ENCODE measurements around the gene HES3. TPM values are rescaled to one million over a fixed set of nuclear protein-coding genes. Genes with fewer than 3 reads are reported as not detected.
A peak's percentile ranks its signal among the peaks of the same experiment; 100 is the strongest.

HES3 gene
- polyA plus RNA-seq, 3 donors: not detected

DNA sequence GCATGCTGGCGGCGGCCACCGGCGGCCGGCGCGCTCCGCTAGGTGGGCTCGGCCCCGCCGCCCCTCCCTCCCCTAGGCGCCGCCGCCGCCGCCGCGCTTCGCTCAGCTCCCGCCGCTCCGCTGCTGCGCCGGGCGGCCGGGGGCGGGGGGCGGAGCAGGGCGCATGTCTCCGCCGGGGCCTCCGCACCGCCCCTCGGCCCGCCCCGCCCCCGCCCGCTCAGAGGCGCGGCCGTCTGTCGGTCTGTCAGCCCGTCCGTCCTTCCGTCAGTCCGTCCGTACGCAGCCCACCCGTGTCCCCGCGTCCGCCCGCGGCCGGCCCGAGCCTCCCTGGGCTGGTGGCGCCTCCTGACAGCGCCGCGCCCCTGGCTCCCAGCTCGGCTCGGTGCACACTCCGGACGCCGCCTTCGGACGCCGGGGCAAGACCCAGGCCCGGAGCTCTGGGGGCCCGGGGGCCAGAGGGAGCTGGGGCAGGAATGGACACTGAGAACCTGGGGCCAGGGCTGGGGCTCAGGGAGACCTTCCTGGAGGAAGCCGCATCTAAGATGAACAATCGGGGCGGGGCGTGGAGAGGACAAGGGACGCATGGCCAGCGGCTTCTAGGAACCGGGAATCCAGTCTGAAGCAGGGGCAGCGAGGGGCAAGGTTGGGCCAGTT, 17.1 kb downstream of the HES3 start, which contains the start of gene GPR153:
GPR153 (minus strand) TSS at position 138 of the 654 bp plus-strand sequence. CDS start 6,193 bp downstream, outside the sequence.
- no peak for DNase-seq

DNA sequence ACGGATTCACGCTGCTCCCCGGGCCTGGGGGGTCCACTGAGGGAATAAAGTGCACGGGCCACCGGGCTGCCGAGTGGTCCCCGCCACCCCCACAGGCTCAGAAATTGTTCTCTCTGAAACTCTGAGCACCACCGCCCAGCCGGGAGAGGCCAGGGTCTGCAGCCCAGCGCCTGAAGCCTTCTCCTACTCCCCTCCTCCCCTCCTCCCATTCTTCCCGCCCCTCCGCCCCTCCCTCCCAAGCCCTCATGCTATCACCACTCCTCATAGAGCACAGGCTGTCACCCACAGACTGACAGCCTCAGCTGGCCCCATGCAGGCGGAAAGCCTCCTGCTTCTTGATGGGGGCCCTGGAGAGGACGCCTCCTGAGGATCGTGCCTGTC, 17.6 kb downstream of the HES3 start:
- no peak for DNase-seq

DNA sequence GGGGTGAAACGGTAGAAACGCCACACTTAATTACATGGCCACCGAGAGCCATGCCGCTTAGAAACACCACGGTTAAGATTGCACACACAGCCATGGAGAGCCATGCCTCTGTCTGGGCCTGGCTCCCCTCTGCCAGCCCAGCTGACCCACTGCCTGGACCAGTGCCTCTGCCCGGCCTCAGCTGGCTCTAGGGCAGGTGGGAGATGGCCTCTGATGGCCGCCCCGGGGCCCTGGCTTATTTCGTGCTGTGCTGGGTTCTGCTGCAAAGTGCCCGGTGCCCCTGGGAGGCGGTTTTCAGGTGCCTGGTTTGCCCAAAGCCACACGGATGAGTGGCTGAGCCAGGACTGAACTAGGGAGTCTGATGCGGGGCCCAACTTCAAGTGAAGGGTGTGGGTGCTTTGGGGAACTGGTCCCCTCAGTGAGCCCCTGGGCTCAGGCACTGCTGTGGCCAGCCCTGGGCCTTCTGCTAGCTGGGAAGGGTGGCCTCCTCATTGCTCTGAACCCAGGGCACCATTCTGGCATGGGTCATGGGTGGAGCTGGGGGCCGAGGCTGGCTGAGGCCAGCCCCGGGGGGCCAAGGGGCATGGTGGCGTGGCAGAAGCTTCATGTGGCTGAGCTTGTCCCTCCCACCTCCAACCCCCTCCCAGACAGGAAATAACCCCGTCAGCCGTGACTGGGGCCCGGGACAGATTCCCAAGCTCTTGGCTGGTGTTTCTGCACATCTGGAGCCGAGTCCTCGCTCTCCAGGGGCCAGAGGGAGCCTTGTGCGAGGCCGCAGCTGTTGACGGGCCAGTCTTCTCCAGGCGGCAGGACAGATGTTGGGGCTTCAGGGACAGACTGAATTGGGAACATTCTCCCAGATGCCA, 18.8 kb downstream of the HES3 start:
- DNase-seq: peak; percentile 72

DNA sequence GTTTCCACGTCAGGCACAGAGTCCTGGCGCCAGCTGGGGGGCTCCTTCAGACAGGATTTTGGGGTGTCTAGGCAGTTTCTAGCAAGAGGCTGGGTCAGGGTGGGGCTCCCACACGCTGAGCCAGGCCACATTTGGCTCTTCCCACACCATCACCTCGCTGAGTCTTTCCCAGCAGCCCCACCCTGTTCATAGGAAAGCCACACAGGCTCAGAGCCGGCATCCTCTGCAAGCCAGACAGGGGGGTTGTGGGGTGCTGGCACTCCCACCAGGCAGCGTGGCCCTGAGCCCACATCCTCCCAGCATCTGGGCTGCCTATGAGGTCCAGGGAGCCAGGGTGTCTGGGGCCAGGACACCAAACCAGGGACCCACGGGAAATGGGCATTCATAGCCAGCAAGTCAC, 19.7 kb downstream of the HES3 start:
- no peak for DNase-seq

DNA sequence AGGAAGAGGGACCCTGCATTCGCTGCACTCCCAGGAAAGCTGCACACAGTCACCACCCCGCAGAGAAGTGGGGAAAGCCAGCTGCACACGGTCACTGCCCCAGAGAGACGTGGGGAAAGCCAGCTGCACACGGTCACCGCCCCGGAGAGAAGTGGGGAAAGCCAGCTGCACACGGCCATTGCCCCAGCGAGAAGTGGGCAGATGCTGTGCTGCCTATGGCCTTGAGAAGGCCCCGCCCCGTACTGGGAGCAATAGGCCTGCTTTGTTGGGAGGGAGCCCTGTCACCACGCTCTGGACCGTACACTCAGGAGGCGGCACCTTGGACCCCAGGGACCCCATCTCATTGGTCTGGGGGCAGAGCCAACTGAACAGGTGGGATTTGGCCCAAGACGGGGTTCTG, 21.2 kb downstream of the HES3 start:
- no peak for DNase-seq

DNA sequence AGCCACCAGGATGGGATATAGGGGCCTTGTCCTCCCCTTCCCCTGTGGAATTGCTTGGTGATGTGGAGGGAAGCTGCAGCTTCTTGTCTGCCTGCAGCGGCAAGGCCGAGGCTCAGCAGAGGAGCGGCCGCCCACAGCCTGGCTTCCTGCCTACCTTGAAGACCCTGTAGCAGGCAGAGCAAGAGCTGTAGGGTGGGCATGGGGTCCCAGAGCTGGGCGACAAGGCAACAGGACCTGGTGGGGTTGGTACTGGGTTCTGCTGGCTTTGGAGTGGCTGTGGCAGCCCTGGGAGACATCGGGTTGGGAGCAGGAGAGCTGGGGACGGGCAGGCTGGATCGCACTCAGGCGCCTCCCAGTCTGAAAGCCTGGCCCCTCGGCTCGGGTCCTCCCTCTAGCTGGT, 22.7 kb downstream of the HES3 start:
- no peak for DNase-seq

DNA sequence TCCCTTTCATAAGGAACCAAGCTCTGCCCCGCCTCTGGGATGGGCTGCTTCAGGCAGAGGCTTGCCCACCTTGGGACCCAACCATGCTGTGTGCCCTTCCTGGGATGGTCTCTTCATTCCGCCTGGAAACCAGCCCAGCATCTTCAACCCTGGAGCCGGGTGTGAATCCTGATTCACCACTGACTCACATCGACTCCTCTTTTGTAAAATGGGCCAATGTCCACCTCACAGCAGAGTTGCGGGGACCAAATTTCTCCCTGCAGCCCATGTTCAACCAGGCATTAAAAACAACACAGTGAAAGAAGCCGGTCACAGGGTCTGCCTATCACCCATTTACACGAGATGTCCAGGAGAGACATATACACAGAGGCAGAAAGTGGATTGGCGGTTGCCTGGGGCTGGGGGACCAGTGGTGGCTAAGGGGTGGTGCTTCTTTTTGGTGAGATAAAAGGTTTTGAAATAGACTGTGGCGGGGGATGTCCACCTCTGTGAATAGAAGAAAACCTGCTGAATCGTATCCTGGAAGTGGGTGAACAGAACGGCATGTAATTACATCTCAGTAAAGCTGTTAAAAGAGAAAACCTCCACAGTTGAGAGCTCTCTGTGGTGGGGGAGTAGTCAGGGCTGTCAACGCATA, 23.8 kb downstream of the HES3 start:
- peak; percentile 59 for DNase-seq

DNA sequence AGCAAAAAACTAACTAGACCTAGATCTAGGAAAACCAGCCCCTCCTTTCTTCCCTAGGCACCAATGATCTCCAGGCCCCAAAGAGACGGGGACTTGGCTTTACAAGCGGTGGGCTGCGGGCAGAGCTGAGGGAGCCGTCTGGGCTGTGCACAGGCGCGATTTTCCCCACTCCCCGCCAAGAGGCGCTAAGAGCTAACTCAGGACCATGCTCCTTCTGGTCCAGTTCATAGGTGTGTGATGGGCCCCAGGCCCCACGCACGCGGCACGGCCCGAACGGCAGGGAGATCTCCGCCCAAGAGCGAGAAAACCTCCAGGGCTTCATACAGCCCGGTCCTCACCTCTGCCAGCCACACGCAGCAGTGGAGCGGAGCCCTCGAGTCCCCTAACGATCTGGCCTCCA, 24.4 kb downstream of the HES3 start:
- DNase-seq: no peak

DNA sequence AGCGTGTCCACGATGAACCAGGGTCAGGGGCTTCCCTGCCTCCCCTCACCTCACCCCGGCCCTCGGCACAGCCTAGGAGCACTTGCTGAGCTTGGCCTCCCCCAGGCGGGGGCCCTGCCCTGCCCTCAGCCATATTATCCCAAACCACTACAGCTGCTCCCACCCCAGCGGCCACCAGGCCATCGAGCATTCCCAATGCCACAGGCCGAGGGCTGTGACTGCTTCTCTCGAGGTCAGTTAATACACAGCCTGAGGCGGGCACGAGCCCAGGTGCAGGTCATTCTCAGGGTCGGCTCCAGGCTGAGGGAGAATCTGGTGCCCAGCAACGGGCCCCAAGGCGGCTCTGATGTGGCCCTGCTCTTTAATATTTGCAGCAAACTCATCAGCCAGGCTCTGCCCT, 25.3 kb downstream of the HES3 start:
- no peak for DNase-seq

DNA sequence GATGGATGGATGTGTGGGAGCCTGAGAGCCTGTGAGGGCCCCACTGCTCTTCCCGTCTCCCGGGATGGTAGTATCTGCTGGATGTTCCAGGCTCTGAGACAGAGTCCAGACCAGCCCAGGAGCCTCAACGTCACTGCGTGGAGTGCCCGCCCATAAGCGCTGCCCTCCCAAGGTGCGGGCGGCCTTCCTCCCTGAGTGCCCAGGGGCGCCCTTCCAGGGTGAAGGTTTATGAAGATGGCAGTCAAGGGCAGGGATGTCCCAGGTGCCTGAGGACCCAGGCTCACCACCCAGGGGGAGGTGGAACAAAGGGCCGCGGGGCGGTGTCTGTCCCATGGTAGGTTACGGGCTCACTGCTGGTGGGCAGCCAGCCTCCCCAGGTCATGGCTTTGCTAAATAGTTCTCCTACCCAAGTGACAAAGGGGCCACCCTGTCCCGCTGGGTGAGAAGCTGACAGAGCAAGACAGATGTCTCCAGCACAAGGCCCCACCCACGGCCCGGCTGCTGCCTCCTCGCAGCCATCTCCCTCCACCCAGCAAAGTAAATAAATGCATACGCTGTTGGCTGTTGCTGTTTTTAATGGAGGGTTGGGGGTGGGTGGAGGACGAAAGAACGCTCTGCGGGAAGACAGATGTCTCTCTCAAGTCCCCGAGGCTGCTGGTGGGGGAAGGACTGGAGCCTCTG, 25.9 kb downstream of the HES3 start:
- DNase-seq: no peak

DNA sequence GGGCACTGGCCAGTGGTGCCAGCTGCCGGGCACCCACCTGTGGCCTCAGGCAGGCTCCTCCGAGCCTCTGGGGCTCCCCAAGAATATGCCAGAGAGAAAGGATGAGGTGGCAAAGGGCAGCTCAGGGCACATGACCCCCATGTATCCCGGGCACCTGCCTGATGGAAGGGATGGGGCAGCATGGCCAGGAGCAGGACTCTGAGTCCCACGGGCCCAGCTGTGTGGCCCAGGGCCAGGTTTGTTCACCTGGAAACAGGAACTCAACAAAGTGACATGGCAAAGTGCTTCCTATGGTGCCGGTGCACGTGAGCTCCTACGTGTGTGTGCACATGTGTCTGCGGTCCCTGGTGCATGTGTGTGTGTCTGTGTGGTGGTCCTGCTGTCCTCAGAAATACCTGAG, 26.4 kb downstream of the HES3 start:
- no peak for DNase-seq

DNA sequence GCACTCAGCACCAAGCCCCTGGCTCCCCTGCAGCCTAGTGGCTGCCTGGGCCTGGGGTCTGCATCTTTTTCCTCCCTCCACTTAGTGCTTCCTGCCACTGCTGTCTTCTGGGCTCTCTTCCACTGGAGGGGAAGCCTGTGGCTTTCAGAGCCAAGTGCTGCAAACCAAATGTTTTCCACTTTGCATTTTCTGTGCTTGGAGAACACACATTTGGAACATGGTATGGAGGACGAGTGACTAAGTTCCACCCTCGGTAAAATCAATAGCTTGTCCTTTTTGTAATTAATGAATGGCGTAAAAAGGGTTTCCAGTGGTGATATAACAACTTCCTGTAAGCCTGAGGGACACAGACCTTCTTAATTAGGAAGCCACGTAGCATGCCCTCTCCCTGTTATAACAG, 27.0 kb downstream of the HES3 start:
- no peak for DNase-seq

DNA sequence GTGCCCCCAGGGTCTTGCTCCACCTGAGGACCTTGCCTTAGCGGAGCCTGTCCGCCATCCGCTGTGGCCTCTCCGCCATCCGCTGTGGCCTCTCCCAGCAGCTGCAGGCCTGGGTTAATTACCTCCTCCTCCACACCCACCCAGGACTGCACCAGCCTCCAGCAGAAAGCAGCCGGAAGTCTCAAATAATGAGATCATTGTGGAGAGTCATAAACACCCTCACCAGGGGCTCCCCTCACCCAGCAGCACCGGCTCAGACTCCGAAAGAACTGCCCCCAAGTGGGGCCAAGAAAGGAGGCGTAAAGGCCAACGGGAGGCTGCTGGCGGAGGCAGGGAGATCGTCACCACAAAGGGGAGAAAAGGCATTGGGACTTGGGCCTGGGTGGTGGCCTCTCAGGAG, 27.6 kb downstream of the HES3 start:
- no peak for DNase-seq

DNA sequence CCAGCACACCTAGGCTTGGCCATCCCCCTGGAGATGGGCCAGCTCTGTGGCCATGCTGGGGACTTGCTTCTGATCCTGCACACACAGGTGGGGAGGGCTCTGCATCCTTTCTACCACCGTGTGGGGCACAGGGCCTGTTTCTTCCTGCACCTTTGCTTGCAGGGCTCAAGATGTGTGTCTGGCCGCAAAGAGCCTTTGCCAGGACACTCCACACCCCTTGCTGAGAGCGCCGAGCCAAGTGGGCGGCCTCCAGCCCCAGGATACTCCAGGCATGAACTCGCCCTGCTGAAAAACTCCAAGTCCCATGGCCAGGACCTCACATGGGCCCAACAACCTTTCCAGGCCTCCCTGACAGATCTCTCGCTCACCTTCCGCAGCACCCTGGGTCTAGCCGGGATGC, 28.5 kb downstream of the HES3 start:
- DNase-seq: no peak

DNA sequence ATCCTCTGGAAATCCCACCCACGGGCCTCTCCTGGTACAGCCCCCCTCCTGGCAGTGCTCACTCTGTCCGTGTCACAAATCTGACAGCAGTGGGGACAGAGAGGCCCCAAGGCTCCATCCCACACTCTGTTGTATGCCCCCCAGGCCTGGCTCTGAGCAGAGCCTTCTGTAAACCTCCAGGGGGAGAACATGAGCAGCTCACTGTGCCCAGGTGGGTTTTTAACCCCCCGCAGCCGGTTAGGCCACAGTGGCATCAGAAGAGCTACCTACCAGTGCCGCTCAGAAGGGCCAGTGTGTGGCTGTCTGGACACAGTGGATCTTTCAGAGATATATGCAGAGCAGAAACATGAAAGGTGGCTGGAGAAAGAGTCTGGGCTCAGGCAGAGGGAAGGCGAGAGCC, 28.9 kb downstream of the HES3 start:
- DNase-seq: no peak

DNA sequence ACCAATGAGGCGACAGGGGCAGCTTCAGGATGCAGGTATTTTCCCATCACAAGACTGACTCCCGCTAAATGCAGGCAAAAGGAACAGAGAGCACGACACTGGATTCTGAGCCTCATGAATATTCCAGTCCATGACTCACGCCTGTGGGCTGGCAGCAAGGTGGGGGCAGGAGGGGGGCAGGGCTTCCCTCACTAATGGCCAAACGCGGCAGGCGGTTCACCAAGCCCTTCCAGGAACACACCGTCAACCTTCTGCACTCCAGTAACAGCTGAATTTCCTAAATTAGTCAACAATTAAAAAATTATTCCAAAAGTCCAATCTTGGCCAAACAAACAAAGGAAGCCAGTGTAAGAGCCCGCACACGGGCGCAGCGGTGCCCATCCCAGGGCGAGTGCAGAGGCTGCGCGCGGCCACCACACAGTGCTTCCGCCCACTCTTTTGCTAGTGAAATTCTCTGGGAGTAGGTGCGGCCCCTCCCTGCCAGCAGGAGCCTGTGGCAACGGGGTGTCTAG, 29.5 kb downstream of the HES3 start:
- peak; percentile 61 for DNase-seq

DNA sequence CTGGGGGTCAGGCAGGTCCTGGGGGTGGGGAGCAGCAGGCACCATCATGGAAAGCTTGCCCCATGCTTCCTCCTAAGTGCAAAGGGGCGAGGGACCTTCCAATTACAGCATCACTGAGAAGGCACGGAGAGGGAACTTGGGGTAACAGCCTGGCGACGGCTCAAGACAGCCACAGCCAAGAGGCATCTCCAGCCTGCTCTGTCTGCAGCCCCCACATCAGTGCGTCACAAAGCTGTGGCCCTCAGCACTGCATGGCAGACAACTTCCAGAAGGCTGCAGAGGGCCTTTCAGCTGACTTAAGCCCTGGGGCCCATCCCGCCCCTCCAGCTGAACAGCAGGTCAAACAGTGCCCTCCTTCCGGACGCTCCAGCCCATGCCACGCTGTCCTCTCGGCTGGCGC, 30.1 kb downstream of the HES3 start:
- no peak for DNase-seq

DNA sequence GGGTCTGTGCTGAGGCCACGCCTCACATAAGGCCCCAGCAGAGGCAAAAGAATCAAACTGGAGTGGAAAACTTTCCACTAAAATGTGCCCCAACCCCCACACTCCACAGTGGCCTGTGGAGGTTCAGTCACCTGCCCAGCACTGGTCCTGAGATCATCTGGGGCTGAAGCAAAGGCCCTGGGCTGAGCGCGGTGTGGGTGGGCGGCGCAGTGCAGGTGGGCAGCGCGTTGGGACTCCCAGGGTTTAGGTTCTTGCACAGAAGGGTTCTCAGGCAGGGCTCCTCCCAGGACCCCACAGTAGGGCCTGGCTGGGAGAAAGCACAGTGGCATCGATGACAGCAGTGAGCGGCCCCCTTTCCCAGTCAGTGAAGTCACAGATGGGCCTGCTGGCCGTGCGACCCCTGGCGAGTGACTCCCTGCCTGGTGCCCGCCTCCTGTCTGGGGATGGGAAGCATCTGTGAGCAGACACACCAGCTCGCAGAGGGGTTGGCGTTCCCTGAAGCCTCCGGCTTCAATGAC, 30.7 kb downstream of the HES3 start:
- no peak for DNase-seq

DNA sequence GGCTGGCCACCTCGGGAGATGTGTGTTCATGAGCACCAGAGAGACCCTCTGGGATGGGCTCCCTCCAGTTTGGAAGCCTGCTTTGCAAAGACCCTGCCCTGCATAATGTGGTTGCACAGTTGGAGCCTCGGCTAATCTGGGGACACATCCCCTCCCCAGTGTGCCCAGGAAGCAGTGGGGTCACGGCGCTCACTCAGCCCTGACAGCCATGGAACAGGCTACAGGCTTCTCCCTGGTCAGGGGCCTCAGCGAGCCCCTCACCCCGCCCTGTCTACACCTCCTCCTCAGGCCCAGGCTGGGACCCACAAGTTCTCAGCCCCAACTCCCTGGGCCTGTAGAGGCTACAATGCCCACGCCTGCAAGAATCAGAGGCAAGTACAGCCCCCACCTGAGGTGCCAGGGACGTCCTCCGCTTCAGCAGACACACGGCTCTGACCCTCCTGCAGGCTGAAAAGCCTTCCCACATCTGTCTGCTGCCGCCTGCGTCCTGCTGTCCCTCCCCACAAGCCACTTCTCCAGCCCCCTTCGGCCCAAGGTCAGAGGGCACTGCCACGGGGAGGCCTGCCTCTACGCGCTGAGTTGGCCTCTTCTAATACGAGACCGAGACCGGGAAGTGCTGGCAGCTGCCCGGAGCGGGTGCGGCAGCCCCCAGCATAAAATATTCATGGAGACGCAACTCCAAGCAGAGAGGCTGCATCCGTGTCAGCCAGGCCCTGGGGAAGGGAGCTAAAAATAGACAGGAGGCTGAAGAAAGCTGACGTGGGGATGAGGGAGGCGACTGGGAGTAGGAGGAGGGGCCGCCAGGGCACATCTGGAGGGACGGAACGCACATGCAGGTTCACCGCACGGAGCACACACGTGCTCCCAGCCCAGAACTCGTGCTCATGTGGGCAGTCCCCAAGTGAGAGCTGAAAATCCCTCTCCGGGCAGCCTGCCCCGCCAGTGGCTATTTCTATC, 32.1 kb downstream of the HES3 start:
- DNase-seq: peak; percentile 69

DNA sequence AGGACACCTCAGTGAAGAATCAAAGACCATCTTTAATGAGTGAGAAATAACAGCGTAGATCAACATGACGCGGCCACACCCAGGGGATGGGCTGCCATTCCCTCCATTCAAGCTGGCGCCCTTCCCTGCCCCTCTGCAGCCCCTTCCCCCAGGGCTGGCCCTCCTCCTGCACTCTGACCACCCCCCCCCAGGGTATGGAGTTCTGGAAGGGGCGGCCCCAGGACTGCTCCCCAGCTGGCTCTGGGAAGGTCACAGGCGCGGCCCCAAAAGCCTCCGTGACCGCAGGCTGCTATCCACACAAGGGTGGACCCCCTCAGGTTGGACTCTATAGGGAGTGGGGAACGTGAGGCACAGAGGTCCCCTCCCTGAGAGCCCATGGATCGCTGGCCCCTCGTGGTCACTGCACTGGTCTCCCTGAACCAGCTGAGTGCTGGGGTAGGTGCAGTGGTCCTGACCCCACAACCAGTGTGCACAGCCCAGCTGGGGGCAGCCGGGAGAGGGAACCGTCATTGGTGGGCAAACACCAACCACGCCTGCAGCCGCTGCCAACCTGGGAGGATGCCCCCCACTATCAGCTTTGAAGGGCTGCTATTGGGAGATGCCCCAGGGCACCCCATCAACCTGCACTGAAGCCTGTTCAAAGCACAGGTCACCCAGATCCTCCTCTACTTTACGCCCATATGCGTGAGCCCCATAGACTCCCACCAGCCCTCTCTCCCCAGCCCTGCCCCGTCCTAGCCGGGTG, 33.0 kb downstream of the HES3 start:
- DNase-seq: no peak

All from renal pelvis (tissue), 4 donors.